HG03108 (cell line): ENCODE results near the gene EBF3.

ENCODE experiments used
- ATAC-seq: cut with Tn5 transposase; IDR thresholded peaks from one replicate; pipeline ENCODE4 v1.9.1; 2021; ENCODE audit warnings: moderate library complexity; ENCODE audit not compliant: unreplicated experiment

EBF3 gene

DNA sequence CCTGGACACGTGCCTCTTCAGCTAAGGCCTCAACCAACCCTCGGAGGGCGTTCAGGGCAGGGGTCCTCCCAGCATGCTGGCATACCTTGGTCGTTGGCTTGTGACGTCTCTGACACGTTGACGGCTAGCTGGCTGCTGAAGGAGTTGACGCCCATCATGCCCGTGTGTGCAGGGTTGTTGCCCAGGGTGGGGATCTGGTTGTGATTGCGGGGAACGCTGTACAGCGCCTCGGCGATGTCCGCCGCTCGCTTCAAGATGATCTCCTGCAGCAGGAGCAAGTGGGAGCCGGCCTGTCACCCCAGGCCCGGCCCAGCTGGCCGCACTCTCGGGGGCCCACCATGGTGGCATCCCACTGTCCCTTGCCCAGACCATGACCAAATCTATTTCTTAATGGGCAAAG is 122.0 kb downstream of the EBF3 start:
- no peak for ATAC-seq

DNA sequence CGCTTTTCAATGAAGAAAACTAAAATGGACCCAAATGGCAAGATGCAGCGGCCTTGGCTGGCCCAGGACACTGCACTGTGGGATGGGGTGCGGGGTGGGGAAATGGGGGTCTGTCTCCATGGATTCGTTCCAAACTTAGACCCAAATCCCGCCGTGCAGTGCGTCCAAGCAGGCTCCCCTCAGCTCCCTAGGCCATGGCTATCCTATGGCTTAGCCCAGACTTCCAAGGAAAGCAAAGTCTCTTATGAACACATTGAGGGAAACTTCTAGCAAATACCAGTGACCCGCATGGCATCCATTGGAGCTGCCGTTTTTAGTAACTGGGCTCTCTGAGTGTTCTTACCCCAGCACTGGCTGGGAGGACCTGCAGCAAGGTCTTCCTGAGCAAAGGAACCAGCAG is 122.5 kb downstream of the EBF3 start:
- no peak for ATAC-seq

DNA sequence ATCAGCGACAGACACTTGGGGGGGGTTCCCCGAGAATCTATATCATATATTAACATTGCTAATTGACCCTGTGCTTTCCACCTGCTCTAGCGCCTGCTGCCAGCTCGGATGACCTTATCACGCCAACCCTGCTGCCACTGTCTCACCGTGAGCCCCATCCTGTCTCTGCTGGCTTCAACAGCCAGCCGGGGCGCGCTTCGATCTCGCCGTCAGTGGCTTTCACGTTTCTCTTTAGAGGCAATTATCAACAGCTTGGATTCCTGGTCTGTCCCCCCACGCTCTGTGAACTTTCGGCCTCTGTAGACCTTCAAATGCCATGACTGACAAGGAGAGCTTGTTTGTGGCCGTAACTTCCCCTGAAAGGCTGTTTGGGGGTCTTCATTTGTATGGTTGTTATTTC is 123.0 kb downstream of the EBF3 start:
- ATAC-seq: no peak

DNA sequence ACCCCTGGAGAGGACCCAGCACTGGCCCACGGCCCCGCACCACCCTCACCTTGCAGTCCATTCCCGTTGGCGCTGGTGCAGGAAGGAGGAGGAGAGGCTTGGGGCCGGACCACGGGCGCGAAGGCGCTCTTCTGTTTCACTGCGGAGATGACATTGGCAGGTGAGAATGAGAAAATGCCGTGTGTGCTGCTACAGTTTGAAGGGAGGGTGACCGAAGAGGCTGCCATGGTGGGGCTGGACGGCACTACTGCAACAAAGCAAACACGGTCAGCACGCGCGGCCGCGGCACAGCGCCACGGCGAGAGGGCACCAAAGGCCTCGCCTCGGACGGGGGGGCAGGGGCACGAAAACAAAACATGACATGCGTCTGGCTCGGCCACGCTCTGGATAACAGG is 123.9 kb downstream of the EBF3 start:
- ATAC-seq: no peak

DNA sequence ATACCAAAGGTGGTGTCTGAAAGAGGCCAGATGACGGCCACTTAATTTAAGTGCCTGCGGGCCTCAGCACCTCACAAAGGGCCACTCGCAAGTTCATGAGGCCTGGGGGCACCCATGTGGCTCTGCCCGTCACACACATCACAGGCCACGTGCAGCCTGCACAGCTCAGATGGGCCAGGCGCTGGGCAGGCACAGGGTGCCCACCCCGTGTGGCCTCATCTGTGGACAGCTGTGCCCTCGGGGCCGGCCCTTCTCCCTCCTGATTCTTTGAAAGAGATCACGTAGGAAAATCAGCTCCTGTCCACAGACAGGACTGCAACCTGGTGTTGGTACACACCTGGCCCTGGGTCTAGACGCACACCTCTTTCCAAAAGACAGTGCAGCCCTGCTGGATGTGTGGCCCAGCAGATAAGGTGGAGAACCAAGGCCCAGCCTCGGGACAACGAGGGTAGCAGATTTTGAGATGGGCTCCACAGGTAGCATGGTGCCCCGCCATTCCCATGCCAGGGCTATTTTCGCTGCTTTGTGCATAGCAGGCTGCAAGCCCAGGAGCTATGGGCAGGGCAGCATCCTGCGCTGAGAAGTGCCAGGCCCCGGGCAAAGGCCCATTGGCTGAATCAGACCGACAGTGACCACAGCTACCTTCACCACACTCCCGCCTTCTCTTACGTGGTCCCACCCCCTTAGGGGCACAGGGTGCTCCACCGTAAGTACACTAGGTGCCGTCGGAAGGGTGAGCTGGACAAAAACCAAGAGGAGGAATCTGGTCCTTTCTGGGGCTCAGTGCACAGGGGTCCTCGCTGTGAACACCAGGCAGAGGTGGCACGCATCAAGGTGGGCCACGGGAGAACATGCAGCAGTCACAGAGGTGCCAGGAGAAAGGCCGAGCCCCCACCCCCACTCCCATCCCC is 124.5 kb downstream of the EBF3 start:
- no peak for ATAC-seq

DNA sequence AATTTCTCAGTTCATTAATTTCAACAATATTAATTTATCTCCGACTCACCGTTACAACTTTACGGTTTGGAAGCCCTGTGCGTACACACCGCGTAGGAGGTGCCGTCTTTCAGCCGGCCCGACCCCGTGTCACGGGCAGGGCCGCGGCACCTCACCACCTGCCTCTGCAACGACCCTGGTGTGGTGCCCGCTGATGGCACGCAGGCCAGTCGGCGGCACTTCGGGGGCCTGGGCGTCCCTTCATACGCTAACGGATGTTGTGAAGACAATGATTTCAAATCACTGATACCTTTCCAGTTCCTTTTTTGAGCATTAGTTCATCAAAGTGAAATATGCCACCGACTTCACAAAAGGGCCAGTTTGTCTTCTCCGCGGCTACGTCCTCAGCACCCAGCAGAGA is 125.3 kb downstream of the EBF3 start:
- no peak for ATAC-seq

DNA sequence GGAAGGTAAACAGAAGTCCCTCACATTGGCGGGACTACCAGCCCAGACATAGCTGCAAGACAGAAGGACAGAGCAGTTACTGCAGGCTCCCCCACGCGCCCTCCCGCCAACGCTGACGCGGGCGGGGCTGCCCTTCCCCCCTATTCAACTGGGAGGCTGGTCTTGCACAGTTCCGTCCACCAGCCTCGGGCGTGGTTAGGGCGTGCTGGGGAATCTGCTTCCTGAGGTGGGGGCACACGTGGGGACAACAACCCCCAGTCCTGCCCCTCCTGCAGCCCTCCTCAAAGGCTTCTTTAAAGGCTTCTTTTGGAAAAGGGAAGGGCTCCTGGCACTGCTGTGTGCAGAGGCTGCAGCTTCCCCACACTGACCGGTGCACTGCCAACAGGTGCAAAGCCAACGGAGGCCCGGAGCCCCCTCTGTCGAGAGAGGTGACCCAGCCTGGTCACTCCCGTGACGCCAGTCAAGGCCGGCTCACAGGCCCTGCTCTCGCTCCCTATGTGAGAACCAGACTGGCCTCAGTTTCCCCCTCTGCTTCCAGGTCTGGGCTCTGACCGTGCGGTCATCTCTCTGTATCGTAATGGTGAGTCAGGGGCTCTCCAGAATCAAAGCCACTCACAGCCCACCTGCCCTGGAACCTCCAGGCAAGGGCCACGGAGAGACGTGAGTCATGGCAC is 126.0 kb downstream of the EBF3 start:
- no peak for ATAC-seq

DNA sequence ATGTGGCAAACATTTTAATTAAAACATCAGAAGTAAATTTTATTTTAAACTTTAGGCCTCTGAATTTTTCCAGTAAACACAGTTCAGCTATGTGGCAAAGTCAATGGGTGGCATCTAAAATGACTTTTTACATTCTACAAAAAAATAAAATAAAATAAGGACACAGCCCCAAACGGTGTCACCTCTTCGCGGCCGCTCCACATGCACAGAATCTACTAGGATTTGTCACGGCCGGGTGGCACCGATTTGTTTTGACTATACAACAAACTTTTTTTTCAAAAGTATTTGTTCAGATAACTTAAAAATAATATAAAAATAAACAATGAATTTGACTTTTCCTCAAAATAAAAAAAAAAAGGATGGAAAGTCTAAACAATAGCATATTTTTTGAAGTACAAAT is 127.8 kb downstream of the EBF3 start:
- no peak for ATAC-seq

DNA sequence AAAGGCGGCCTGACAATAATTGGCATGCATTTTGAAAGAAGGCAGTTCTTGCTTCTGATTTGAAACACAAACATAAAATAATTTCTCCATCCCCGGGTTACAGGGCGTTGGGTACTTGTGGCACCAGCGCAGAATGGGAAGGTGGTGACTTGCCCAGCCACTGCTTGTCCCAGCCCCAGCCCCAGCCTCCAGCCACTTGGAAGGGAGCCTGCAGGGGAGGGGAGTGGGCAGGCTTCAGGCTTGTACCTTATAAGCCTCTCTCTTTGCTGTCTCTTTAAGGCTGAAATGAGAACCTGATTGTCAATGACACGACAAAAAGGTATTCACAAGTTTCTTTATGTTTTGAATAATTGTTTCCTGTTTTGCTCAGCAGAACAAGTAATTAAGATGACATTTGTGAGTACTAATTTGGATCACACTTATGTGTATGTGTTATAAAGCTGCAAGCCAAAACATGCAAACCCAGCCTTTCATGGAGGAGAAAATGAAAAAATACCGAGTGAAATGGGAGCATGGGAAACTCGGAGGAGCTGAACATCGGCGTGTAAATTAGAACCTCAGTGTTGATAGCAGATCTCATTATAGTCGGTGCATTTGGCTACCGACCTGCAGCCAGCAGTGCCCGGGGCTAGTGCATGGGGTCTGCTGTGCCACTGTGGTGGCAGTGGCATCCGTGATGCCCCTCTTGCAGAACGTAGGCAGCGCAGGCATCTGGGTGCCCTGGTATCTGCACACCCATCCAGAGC is 129.9 kb downstream of the EBF3 start:
- no peak for ATAC-seq

DNA sequence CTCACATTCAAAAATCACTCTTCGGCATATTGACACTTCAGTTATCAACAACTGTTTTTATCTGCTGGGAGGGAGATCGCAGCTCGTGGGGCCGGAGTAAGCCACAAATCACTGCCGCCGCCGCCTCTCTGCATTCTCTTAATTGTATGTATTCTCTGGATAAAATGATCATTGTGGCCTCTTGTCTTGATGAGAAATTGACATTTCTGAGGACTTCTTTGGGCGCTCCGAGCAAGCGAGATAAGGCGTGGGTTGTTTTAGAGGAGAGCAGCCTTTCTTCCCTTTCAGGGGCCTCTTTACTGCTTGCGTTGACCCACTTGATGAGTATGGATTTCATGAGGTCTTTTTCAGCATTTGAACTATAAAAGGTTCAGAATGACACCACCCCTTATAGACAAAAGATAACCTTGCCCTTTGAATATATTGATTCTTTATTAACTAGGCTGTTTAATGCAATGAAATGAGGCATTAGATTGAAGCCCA is 130.6 kb downstream of the EBF3 start:
- ATAC-seq: no peak

DNA sequence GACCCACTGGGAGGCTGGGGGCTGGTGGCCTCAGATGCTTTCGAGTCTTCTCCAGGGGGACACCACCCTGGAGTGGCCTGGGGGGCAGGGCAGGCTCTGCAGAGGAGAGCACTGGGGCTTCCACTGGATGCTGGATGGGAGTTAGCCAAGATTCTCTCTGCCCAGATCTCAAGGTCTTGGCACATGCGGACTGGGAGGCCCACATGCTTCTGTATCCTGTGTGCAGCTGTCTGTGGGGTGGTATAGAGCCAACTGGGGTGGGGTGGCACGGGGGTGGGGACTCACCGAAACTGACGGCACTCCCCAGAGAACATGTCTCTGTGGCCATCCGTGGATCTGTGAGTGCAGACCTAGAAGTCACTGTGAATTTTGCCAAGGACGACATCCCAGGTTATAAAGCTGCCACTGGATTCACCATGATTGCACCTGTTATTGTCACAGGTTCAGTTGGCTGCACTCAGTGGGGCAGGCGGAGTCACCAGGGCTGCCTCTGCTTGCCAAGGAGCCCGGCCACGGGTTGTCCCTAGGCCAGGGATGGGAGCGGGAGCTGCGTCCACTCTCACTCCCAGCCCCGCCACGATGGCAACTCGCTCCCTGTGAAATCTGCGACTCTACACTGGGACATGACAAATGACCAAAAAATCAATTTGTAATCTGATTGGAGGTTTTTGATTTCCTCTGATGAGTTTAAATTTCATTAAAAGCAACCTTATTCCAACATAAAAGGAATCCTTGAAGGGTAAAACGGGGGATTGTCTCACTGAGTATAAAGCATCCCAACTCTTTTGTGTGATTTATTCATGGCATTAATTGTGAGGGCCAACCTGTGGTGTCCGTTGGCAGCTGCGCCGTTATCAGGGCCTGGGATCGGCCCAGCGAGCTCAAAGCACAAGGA is 131.3 kb downstream of the EBF3 start:
- ATAC-seq: no peak

DNA sequence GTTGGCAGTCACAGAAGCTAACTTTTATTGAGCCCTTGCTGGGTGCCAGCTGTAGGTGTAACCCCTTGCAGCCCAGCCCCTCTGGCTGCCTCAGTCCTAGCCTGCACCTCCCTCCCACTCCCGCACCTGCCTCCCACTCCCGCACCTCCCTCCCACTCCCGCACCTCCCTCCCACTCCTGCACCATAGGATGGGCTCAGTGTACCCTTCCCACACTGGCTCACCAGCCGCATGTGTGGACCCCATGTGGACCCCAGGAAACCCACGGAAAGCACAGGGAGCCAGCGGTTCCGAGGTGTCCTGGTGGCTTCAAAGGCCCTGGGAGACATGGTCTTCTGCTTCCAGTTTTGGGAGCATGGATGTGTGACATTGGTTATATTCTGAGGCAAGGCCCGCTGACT is 132.9 kb downstream of the EBF3 start:
- no peak for ATAC-seq

DNA sequence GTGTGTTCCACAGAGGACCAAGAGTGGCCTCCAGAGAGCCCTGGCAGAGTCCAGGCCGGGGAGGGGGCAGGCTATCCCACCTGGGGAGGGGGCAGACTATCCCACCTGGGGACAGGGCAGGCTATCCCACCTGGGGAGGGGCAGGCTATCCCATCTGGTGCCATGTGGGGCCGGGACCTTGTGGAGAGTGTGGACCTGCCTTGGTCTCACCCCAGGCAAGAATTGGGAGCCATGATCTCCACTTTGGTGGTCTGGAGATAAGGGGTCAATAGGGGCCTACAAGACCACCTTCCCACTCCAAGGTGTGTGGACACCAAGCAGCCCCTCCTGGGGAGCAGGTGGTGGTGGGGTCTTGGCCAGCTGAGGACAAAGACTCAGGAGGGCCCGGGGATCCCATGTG is 138.2 kb downstream of the EBF3 start:
- no peak for ATAC-seq

DNA sequence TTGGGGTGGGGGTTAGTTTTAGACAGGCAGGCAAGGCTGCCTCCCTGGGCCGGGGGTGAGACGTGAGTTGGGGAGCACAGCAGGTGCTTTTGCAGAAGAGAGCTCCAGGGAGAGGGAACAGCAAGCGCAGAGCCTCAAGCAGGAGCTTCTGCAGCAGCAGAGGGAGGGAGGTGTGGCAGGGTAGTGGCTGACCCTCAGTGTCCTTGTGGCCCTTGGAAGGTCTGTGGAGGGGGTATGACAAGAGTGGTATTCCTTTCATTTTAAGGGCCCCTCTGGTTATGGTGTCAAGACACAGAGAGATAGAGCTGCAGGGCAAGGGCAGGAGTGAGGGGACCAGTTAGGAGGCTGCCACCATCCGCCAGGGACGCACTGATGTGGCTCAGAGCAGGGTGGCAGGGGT is 138.9 kb downstream of the EBF3 start:
- no peak for ATAC-seq

DNA sequence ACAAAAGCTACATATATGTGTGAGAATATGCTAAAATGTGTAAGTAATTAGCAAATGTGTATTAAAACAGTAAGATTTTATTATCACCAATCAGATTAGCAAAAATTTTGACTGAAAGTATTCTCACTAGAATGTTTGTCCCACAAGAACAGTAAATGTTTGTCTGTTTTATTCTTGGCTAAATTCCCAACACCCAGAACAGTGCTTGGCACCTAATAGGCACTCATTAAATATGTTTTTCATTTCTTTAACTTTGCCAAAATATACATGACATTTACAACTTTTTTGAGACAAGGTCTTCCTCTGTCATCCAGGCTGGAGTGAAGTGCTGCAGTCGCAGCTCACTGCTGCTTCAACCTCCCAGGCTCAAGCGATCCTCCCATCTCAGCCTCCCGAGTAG is 143.6 kb downstream of the EBF3 start:
- no peak for ATAC-seq

DNA sequence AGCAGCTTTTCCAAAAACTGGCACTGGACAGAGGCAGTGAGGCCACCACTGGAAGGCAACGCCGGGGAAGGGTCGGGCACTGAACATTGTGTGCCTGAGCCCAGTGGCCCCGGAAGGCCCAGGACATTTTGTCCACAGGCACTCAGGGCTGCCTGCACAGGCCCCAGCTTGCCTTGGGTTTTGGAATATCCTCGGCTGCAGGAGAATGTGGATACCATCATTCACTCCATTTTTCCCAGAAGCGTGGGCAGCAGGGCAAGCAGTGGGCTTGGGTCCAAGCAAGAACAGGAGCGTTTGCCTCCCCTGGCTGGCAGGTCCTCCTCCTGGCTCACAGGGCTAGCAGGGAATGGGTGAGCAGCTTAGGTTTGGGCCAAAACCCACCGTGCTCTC is 147.4 kb downstream of the EBF3 start:
- ATAC-seq: no peak

DNA sequence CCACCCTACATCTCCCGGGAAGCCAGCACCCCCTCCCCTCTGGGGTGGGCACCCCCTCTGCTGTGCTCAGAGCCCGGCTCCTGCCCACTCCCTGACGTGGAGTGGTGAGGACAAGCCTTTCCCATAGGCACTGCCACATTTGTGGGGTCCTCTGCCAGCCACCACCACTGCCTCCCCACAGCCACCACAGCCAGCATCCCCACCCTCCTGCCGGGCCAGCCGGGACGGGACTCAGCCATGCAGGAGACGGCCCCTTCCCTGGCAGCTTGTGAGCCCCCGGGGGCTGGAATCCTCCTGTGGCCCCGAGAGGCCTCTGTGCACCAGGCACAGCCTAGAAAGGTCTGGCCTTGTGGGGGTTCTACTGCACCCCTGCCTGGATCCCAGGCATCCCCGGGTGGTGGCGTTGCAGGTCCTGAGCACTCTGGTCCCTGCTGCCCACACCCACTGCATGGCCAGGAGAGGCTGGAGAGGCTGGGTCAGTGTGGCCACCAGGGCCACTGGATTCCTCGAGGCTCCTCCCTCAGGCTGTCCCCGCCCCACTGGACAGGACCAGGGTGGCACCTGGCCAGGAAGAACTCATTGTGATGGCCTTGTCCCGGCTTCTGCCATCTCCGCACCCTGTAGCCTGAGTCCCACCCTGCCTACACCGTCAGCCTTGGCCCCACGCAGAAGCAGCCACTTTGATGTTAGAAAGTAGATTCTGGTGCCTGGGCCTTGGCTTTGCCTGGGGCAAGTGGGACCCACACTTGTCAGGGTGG is 148.0 kb downstream of the EBF3 start:
- ATAC-seq: no peak

DNA sequence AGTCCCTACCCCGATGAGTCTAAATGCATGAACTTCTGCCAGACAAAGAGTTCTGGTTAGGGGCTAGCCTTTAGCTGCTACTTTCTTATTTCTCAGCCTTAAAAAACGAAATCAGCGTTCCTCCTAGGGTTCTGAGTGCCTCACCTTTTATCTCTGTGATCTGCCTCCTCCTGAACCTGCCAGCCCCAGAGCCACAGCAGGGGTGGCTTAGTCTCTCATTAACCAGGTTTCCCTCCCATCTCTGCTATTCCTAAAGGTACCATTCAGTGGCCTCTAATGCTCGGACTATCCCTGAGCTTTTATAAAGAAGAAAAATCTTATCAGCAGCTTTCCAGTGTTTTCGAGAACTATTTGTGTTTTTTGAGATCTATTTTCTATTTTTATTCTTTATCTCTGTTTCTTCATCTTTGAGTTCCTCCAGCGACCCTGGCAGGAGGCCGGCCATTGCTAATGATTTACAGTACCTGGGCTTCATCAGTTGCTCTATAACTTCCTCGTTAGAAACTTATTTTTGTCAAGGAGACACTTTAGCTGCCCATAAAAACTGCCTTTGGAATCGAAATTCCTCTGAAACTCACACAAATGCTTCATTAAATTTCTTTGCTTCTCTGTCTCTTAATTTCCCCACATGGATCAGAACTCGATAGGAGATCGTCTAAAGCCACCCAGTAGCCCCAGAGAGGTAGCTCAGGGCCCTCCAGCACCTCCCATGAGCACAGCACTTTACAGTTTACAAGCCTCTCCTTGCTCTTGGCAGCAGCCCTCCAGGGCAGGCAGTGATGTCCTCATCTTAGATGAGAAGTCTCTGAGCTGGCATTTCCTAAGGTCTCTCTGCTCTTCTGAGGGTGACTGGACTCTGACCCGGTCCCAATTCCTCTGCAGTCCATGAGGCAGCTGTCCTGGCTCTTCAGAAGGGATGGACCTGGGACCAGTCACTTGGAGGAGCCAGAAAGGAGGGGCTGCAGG is 149.1 kb downstream of the EBF3 start:
- ATAC-seq: no peak

DNA sequence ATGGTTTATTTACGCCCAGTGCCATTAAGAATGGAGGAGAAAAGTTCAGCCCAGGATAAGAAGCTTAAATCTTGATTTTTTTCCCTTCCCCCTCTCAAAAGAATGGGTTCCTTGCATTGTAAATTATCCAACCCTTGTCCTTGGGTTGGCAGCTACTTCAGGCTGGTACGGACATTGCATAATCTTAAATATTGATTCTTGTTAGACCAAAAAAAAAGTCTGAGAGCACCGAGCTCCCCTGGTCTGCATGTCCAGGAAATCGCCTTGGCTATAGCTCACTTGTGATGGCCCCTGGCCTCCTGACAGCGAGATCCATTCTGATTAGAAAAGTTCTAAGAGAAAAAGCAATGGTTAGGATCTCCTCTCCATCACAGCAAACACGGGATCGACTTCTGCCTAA is 151.7 kb downstream of the EBF3 start:
- ATAC-seq: no peak
